Gastrocnemius medialis (tissue), 4 donors: ENCODE data around the gene TBC1D13. TPM values are rescaled to one million over a fixed set of nuclear protein-coding genes. Genes with fewer than 3 reads are reported as not detected.

Experiments used
- ATAC-seq, 2 donors: fragments of 150-250 bp; one replicate each; pipeline ENCODE4 v1.9.1; 2016
- DNase-seq, 2 donors: peaks; one replicate each; pipeline ENCODE4 v3.0.0-alpha.2; 2019
- H3K27ac ChIP-seq, 4 donors: fragments of 200-600 bp; sonication (generic); 1 replicate in 1 of 4; 2 replicates in 3 of 4; pipeline ENCODE4 v1.5.1; 2016 to 2018; ENCODE audit warnings: mild to moderate bottlenecking in 2 of 4, moderate library complexity in 1 of 4
- H3K27me3 ChIP-seq, 3 donors: fragments of 200-600 bp; sonication (generic) in 2 of 3; 1 replicate in 1 of 3; 2 replicates in 2 of 3; pipeline versions ENCODE4 v1.5.1 to v1.6.0; 2016 to 2019; ENCODE audit warnings: mild to moderate bottlenecking in 1 of 3, moderate library complexity in 1 of 3
- H3K36me3 ChIP-seq, 2 donors: fragments of 200-600 bp; sonication (generic) in 1 of 2; one replicate each; pipeline ENCODE4 v1.5.1; 2017 to 2018
- H3K4me1 ChIP-seq, 2 donors: fragments of 200-600 bp; sonication (generic) in 1 of 2; one replicate each; pipeline ENCODE4 v1.5.1; 2016 to 2017; ENCODE audit warnings: mild to moderate bottlenecking in 2 of 2
- H3K4me3 ChIP-seq, 4 donors: fragments of 200-600 bp; sonication (generic) in 3 of 4; 1 replicate in 1 of 4; 2 replicates in 3 of 4; pipeline ENCODE4 v1.5.1; 2016 to 2019; ENCODE audit warnings: mild to moderate bottlenecking in 2 of 4
- H3K9me3 ChIP-seq, 3 donors: fragments of 200-600 bp; sonication (generic) in 2 of 3; 1 replicate in 1 of 3; 2 replicates in 2 of 3; pipeline ENCODE4 v1.5.1; 2016 to 2019
- CTCF ChIP-seq, 5 experiments: fragments of 450-650 bp in 3 of 5; fragments of 200-600 bp in 2 of 5; sonication (generic) in 2 of 5; IDR thresholded peaks in 4 of 5; conservative IDR thresholded peaks in 1 of 5; 1 replicate in 4 of 5; 2 replicates in 1 of 5; pipeline ENCODE4 v1.5.1; 2016 to 2019; ENCODE audit warnings: antibody characterized with exemption in 5 of 5, mild to moderate bottlenecking in 3 of 5, moderate library complexity in 3 of 5
- POLR2A ChIP-seq, 2 donors: fragments of 450-650 bp; IDR thresholded peaks; one replicate each; pipeline ENCODE4 v1.6.1; 2017; ENCODE audit warnings: antibody characterized with exemption in 2 of 2, mild to moderate bottlenecking in 2 of 2, moderate library complexity in 2 of 2
- in situ Hi-C, 4 donors: fragments of 200-750 bp; cut with MboI; loops; one replicate each; pipeline versions ENCODE4 v1.15.0 to v1.8.0; 2017; ENCODE audit warnings: low sequenced_read_pairs in 4 of 4
- intact Hi-C: fragments of 100-400 bp; cut with DNase I; formaldehyde crosslinking; loops from one replicate; pipeline ENCODE4 v1.15.1; 2023; ENCODE audit warnings: low total_unique reads
- total RNA-seq, 4 donors: library from RNA; depleted of rRNA; stranded (reverse); fragments of >200 nt; gene quantifications; one replicate each; pipeline versions ENCODE4 v1.1.0 to v1.2.3, GENCODE V29; 2016

TBC1D13 gene
- 10 to 100 TPM in 2 of 4 donors, 1 to 10 TPM in 2; 7.8 to 14.3 (median 11.3) TPM for total RNA-seq

GRCh38 chr9:128786681-128787601 lies at the start of gene TBC1D13:
Gene TBC1D13, plus strand, starts transcription at chr9:128787253. Its CDS starts 101 bp downstream, at chr9:128787354.
- H3K27ac ChIP-seq, result peak within 1 kb of the TSS; percentile 89 to 96 (median 90)
- no peaks in the 10 kb centered on the region for H3K27me3 ChIP-seq
- ATAC-seq (peak; percentile 89 to 93), DNase-seq (peak; percentile 88 to 91)
- intact Hi-C loops (loop anchor here (1.0 to 5.0 kb wide), 3 partner anchors 16 to 95 kb away; partner anchors contain the start of genes ENDOG, KYAT1, LRRC8A and ZER1), in situ Hi-C loops (no loop called here)
- peaks cover 16 to 25% of the 10 kb centered on the region in 2 donors for H3K4me1 ChIP-seq
- no peak for TF ChIP-seq CTCF (IDR thresholded peaks at IDR 0.05 in 4 of 5, conservative IDR thresholded peaks at IDR 0.05 in 1 of 5)
- peak; percentile 76 to 77 for TF ChIP-seq POLR2A (IDR thresholded peaks at IDR 0.05)
- peak within 1 kb of the TSS; percentile 81 to 99 (median 90) for H3K4me3 ChIP-seq
- H3K9me3 ChIP-seq, result no peaks in the 10 kb centered on the region
- H3K36me3 ChIP-seq, result peaks cover 0 to 17% of the 10 kb centered on the region in 2 donors

GRCh38 chr9:128742401-128742800 lies 44.7 kb upstream of the TBC1D13 start:
- H3K4me1 ChIP-seq, result no peaks in the 10 kb centered on the region
- no peaks in the 10 kb centered on the region for H3K27me3 ChIP-seq

GRCh38 chr9:128743421-128743820 lies 43.6 kb upstream of the TBC1D13 start:
- H3K4me3 ChIP-seq, result no peak overlapping the region
- no peak for TF ChIP-seq CTCF (IDR thresholded peaks at IDR 0.05 in 4 of 5, conservative IDR thresholded peaks at IDR 0.05 in 1 of 5)
- no peak for TF ChIP-seq POLR2A (IDR thresholded peaks at IDR 0.05)
- no peaks in the 10 kb centered on the region for H3K9me3 ChIP-seq
- DNase-seq (no peak), ATAC-seq (no peak)
- H3K27ac ChIP-seq, result no peak overlapping the region
- intact Hi-C loops (no loop called here), in situ Hi-C loops (no loop called here)
- no peaks in the 10 kb centered on the region for H3K27me3 ChIP-seq
- H3K36me3 ChIP-seq, result peaks cover 0 to 60% of the 10 kb centered on the region in 2 donors
- H3K4me1 ChIP-seq, result no peaks in the 10 kb centered on the region

More at GRCh38 chr9:128742401-128742800, 44.7 kb upstream of the TBC1D13 start:
- peaks cover 0 to 54% of the 10 kb centered on the region in 2 donors for H3K36me3 ChIP-seq
- no peak for ATAC-seq
- TF ChIP-seq POLR2A (IDR thresholded peaks at IDR 0.05), result no peak
- no peak for TF ChIP-seq CTCF (IDR thresholded peaks at IDR 0.05 in 4 of 5, conservative IDR thresholded peaks at IDR 0.05 in 1 of 5)
- DNase-seq, result no peak
- intact Hi-C loops, result no loop called here
- no peak overlapping the region for H3K27ac ChIP-seq
- H3K4me3 ChIP-seq, result no peak overlapping the region
- in situ Hi-C loops, result no loop called here
- H3K9me3 ChIP-seq, result no peaks in the 10 kb centered on the region

GRCh38 chr9:128747241-128747640 lies 39.8 kb upstream of the TBC1D13 start:
- TF ChIP-seq CTCF (IDR thresholded peaks at IDR 0.05 in 4 of 5, conservative IDR thresholded peaks at IDR 0.05 in 1 of 5) (no peak), POLR2A (IDR thresholded peaks at IDR 0.05) (no peak)
- Histone ChIP-seq H3K36me3 (peaks cover 0 to 54% of the 10 kb centered on the region in 2 donors), H3K27ac (no peak overlapping the region), H3K4me1 (no peaks in the 10 kb centered on the region), H3K9me3 (no peaks in the 10 kb centered on the region), H3K27me3 (no peaks in the 10 kb centered on the region), H3K4me3 (no peak overlapping the region)
- intact Hi-C loops, result no loop called here
- no peak for DNase-seq
- in situ Hi-C loops, result no loop called here
- ATAC-seq, result no peak
